GM06990 (cell line): Measurements from ENCODE around the gene MSANTD1.

Experiments used
- DNase-seq: peaks from one replicate; pipeline ENCODE4 v3.0.0-alpha.2; 2011; ENCODE audit not compliant: insufficient read length; ENCODE audit errors: extremely low read depth
- H3K27me3 ChIP-seq: replicated peaks from 2 replicates; pipeline ENCODE4 v1.6.0; 2011; ENCODE audit warnings: low read length; ENCODE audit not compliant: control insufficient read depth, insufficient read depth
- H3K36me3 ChIP-seq: 2 replicates; pipeline ENCODE4 v1.5.1; 2011; ENCODE audit warnings: low read length; ENCODE audit not compliant: control insufficient read depth, insufficient read depth
- H3K4me3 ChIP-seq: replicated peaks from 2 replicates; pipeline ENCODE4 v1.5.1; 2011; ENCODE audit warnings: low read depth, mild to moderate bottlenecking, control low read depth, low read length
- CTCF ChIP-seq: IDR thresholded peaks from 2 replicates; pipeline ENCODE4 v1.5.1; 2011; ENCODE audit warnings: low read length, control low read depth, mild to moderate bottlenecking, inconsistent platforms; ENCODE audit not compliant: insufficient read depth, poor library complexity, severe bottlenecking

MSANTD1 gene

DNA sequence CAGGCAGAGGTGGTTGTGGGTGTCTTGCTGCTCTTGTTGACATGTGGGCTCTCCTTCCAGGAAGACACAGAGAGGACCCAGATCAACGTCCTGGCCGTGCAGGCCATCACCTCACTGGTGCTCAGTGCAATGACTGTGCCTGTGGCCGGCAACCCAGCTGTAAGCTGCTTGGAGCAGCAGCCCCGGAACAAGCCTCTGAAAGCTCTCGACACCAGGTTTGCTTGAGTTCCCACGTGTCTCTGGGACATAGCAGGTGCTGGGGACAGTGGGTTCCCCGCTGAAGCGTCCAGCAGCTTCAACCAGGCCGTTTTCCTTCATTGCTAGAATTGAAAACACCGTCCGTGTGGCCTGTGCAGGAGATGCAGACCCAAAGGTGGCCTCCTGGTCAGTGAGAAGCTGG, 25.6 kb upstream of the MSANTD1 start:
- TF ChIP-seq CTCF, result no peak
- DNase-seq, result no peak
- Histone ChIP-seq H3K36me3 (peaks cover 52% of the 10 kb centered on the region), H3K4me3 (no peak overlapping the region), H3K27me3 (no peaks in the 10 kb centered on the region)

DNA sequence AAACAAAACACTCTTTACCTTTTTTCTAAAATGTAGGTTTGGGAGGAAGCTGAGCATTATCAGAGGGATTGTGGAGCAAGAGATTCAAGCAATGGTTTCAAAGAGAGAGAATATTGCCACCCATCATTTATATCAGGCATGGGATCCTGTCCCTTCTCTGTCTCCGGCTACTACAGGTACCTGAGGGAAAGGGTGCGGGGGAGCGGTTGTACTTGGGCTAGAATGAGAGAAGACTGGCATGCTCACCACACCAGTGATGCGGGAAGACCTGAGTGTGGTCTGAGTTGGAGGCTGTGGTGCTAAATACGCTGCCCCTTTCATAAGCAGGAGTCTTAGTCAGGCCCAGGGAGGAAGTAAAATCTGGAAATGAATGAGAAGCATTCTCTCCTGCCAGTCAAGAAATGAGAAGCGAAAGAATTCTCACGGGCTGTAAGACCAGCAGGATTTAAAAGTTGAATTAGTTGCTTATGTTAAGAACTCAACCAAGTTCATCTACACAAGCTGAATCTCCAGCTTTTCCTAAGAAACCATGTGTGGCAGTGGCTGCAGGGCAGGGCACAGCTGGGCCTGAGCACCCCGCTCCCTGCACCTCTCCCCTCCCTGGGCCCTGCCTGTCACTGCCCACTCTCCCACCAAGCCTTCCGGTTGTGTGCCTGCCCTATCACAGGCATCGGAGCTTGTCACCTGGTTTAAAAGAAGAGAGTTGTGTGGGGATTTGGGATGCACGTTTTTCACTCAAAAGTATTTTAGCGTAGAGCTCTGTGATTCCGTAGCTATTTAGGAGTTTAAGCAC, 24.8 kb upstream of the MSANTD1 start:
- H3K27me3 ChIP-seq, result no peaks in the 10 kb centered on the region
- H3K36me3 ChIP-seq, result peaks cover 51% of the 10 kb centered on the region
- H3K4me3 ChIP-seq, result no peak overlapping the region
- no peak for DNase-seq
- TF ChIP-seq CTCF, result no peak

DNA sequence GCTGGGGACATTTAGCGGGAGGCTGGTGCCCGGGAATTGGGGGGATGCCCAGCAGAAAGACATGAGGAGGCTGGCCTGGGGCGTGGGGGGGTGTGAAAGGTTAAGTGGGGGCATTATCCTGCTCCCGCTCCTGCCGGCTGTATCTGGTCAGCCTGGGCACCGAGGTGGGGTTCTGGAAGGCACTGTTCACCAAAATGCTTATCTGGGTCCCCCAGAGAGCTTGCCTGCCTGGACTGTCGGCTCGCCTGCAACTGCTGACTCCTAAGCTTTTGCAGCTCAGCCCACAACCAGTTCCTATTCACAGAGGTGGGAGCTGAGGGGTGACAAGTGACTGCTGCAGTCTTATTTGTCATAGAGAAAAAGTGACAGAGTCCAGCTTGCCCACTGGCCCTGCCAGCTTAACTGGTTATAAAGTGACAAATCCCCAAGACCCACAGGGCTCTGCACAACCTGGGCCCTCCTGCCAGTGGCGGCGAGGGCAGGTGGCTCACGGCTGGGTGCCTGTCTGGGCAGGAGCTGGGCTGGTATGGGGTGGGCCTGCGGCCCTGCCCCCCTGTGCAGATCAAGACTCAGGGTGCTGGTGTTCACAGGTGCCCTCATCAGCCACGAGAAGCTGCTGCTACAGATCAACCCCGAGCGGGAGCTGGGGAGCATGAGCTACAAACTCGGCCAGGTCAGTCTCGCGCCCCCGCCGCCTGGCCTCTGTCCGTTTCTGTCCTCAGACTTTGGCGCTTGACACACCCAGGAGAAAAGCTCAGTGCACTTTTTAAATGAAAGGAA, 23.7 kb upstream of the MSANTD1 start:
- Histone ChIP-seq H3K36me3 (peaks cover 55% of the 10 kb centered on the region), H3K27me3 (no peaks in the 10 kb centered on the region), H3K4me3 (no peak overlapping the region)
- no peak for DNase-seq
- no peak for TF ChIP-seq CTCF

DNA sequence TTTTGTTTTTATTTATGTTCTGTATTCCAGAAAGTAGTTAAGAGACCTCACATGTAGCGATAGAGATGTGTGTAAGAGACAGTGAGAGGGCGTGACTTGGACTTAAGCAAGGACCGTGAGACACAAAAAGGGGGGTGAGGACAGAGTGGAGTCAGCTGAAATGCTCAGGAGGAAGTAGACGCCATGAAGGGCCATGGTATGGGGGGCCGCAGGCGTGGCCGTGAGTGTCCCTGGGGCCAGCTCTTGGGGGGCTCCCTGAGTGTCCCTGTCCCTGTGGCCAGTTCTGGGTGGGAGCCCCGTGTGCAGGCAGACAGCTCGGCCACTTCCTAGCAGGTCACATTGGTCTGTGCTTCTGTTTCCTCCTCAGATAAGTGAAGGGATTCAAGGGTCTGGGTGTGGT, 23.0 kb upstream of the MSANTD1 start:
- H3K36me3 ChIP-seq, result peaks cover 57% of the 10 kb centered on the region
- no peaks in the 10 kb centered on the region for H3K27me3 ChIP-seq
- H3K4me3 ChIP-seq, result no peak overlapping the region
- no peak for TF ChIP-seq CTCF
- DNase-seq, result no peak

DNA sequence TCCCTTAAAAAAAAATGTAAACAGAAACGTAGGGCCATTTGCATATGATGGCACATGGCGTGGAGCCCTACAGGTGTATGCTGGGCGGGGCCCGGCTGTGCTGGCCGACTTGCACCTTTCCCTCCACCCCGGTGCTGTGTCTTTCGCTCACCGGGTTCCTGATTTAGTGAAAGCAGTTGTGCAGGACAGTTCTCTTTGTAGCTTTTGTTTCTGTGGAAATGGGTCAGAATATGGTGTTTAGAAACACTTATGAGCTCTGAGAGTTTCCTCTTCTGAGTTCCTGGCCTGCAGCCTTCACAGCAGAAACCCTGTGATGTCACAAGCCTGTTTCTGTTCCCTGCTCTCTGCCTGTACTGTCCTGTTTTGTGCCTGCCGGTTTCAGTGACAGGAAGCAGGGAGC, 22.5 kb upstream of the MSANTD1 start:
- no peaks in the 10 kb centered on the region for H3K27me3 ChIP-seq
- TF ChIP-seq CTCF, result no peak
- no peak overlapping the region for H3K4me3 ChIP-seq
- peaks cover 56% of the 10 kb centered on the region for H3K36me3 ChIP-seq
- no peak for DNase-seq
